ENCODE measurements around the gene ATP5ME.

The ATP5ME gene

GRCh38 chr4:682490-683172, 8.6 kb upstream of the ATP5ME start:
- H3K9me3 Mint-ChIP-seq = no peaks in the 10 kb centered on the region
- no peak overlapping the region for H3K27ac Mint-ChIP-seq
- TF ChIP-seq CTCF (IDR thresholded peaks at IDR 0.05) = no peak
- no peak for DNase-seq
- no peak overlapping the region for H3K4me3 Mint-ChIP-seq
- H3K27me3 Mint-ChIP-seq (ENCODE audit: low read depth, poor library complexity) = no peaks in the 10 kb centered on the region
- H3K4me1 Mint-ChIP-seq = peaks cover 23% of the 10 kb centered on the region
- no peaks in the 10 kb centered on the region for H3K36me3 Mint-ChIP-seq (ENCODE audit: low read depth)

GRCh38 chr4:681736-682451, 7.8 kb upstream of the ATP5ME start:
- Mint-ChIP-seq H3K27ac (no peak overlapping the region), H3K36me3 (ENCODE audit: low read depth) (no peaks in the 10 kb centered on the region), H3K4me1 (peaks cover 21% of the 10 kb centered on the region), H3K27me3 (ENCODE audit: low read depth, poor library complexity) (peaks cover 2% of the 10 kb centered on the region), H3K9me3 (no peaks in the 10 kb centered on the region), H3K4me3 (no peak overlapping the region)
- peak; percentile 57 for DNase-seq
- TF ChIP-seq CTCF (IDR thresholded peaks at IDR 0.05) = no peak

GRCh38 chr4:680928-681645, 7.0 kb upstream of the ATP5ME start:
- TF ChIP-seq CTCF (IDR thresholded peaks at IDR 0.05) = no peak
- Mint-ChIP-seq H3K27me3 (ENCODE audit: low read depth, poor library complexity) (peaks cover 2% of the 10 kb centered on the region), H3K36me3 (ENCODE audit: low read depth) (no peaks in the 10 kb centered on the region), H3K27ac (no peak overlapping the region), H3K4me3 (peak overlapping the region; percentile 70), H3K9me3 (no peaks in the 10 kb centered on the region), H3K4me1 (peaks cover 26% of the 10 kb centered on the region)
- peak; percentile 78 for DNase-seq

GRCh38 chr4:680551-680927, 6.5 kb upstream of the ATP5ME start:
- no peak for TF ChIP-seq CTCF (IDR thresholded peaks at IDR 0.05)

GRCh38 chr4:680091-680490, 6.0 kb upstream of the ATP5ME start:
- Mint-ChIP-seq H3K36me3 (ENCODE audit: low read depth) (no peaks in the 10 kb centered on the region), H3K27ac (no peak overlapping the region), H3K4me3 (peak overlapping the region; percentile 70), H3K9me3 (no peaks in the 10 kb centered on the region), H3K27me3 (ENCODE audit: low read depth, poor library complexity) (peaks cover 2% of the 10 kb centered on the region), H3K4me1 (peaks cover 22% of the 10 kb centered on the region)
- no peak for DNase-seq
- TF ChIP-seq CTCF (IDR thresholded peaks at IDR 0.05) = no peak

More at GRCh38 chr4:680551-680927, 6.5 kb upstream of the ATP5ME start:
- peaks cover 2% of the 10 kb centered on the region for H3K27me3 Mint-ChIP-seq (ENCODE audit: low read depth, poor library complexity)
- H3K9me3 Mint-ChIP-seq = no peaks in the 10 kb centered on the region
- no peaks in the 10 kb centered on the region for H3K36me3 Mint-ChIP-seq (ENCODE audit: low read depth)
- peaks cover 26% of the 10 kb centered on the region for H3K4me1 Mint-ChIP-seq
- no peak overlapping the region for H3K27ac Mint-ChIP-seq
- peak; percentile 49 for DNase-seq
- peak overlapping the region; percentile 70 for H3K4me3 Mint-ChIP-seq

Data from nephron progenitor cell (in vitro differentiated cells).